ENCODE measurements around the gene PTPRG. TPM values are rescaled to one million over a fixed set of nuclear protein-coding genes. Genes with fewer than 3 reads are reported as not detected.

The PTPRG gene
- total RNA-seq, 3 donors from 2014 or later (not counting 1 experiment from before 2014, with no cell fraction given): 1.0 to 2.9 (median 2.5) TPM

GRCh38 chr3:62332017-62332416 is 770.6 kb downstream of the PTPRG start:
- intact Hi-C loops (cut with micrococcal nuclease): loop anchor here (10.0 kb wide), 1 partner anchor 1483 kb away; the partner anchor contains the start of gene C3orf49
- ATAC-seq: no peak
- Mint-ChIP-seq H3K36me3 (no peaks in the 10 kb centered on the region), H3K4me3 (no peak overlapping the region), H3K9me3 (peaks cover 2% of the 10 kb centered on the region in 2 donors), H3K27ac (no peak overlapping the region), H3K4me1 (no peaks in the 10 kb centered on the region), H3K27me3 (ENCODE audit: low read depth in 2 of 2) (no peaks in the 10 kb centered on the region)
- no peaks in the 10 kb centered on the region for H3K27me3 ChIP-seq (ENCODE audit: control insufficient read depth, insufficient read depth, low read length)
- no peak for DNase-seq
- H3K9me3 ChIP-seq (ENCODE audit: control insufficient read depth, insufficient read depth, low read length): no peaks in the 10 kb centered on the region
- H3K4me1 ChIP-seq (ENCODE audit: control insufficient read depth, insufficient read depth, low read length): no peaks in the 10 kb centered on the region
- TF ChIP-seq, protein P1, sequence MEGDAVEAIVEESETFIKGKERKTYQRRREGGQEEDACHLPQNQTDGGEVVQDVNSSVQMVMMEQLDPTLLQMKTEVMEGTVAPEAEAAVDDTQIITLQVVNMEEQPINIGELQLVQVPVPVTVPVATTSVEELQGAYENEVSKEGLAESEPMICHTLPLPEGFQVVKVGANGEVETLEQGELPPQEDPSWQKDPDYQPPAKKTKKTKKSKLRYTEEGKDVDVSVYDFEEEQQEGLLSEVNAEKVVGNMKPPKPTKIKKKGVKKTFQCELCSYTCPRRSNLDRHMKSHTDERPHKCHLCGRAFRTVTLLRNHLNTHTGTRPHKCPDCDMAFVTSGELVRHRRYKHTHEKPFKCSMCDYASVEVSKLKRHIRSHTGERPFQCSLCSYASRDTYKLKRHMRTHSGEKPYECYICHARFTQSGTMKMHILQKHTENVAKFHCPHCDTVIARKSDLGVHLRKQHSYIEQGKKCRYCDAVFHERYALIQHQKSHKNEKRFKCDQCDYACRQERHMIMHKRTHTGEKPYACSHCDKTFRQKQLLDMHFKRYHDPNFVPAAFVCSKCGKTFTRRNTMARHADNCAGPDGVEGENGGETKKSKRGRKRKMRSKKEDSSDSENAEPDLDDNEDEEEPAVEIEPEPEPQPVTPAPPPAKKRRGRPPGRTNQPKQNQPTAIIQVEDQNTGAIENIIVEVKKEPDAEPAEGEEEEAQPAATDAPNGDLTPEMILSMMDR (IDR thresholded peaks at IDR 0.05): no peak
- no peaks in the 10 kb centered on the region for H3K36me3 ChIP-seq (ENCODE audit: control insufficient read depth, insufficient read depth, low read length)
- H3K27ac ChIP-seq (ENCODE audit: low read length): no peak overlapping the region
- H3K4me3 ChIP-seq (ENCODE audit: low read length): no peak overlapping the region
- WGBS (ENCODE audit: insufficient coverage): 89% methylated on average over 1 of the region's 1 CpG

- Histone ChIP-seq H3K4me3 (ENCODE audit: low read length) (no peak overlapping the region), H3K27ac (ENCODE audit: low read length) (no peak overlapping the region), H3K4me1 (ENCODE audit: control insufficient read depth, insufficient read depth, low read length) (no peaks in the 10 kb centered on the region), H3K27me3 (ENCODE audit: control insufficient read depth, insufficient read depth, low read length) (no peaks in the 10 kb centered on the region), H3K36me3 (ENCODE audit: control insufficient read depth, insufficient read depth, low read length) (no peaks in the 10 kb centered on the region), H3K9me3 (ENCODE audit: control insufficient read depth, insufficient read depth, low read length) (no peaks in the 10 kb centered on the region)
- H3K27ac Mint-ChIP-seq: no peak overlapping the region
- H3K27me3 Mint-ChIP-seq (ENCODE audit: low read depth in 2 of 2): no peaks in the 10 kb centered on the region
- TF ChIP-seq, protein P1 (IDR thresholded peaks at IDR 0.05): peak; percentile 25
- H3K36me3 Mint-ChIP-seq: no peaks in the 10 kb centered on the region
- H3K4me1 Mint-ChIP-seq: no peaks in the 10 kb centered on the region
- no peak overlapping the region for H3K4me3 Mint-ChIP-seq
- H3K9me3 Mint-ChIP-seq: peaks cover 2% of the 10 kb centered on the region in 2 donors
- no CpG with 5 or more reads among the region's 2 CpGs for whole genome bisulfite sequencing (ENCODE audit: insufficient coverage)
- intact Hi-C loops (cut with micrococcal nuclease): loop anchor here (10.0 kb wide), 1 partner anchor 1482 kb away; the partner anchor contains the start of gene C3orf49
- DNase-seq (peak in 1 of 2 donors; percentile 17), ATAC-seq (no peak)
Measured at GRCh38 chr3:62332835-62333244, 771.5 kb downstream of the PTPRG start.

GRCh38 chr3:62335196-62335595 is 773.8 kb downstream of the PTPRG start:
- ATAC-seq: no peak
- H3K4me1 ChIP-seq (ENCODE audit: control insufficient read depth, insufficient read depth, low read length): no peaks in the 10 kb centered on the region
- H3K36me3 ChIP-seq (ENCODE audit: control insufficient read depth, insufficient read depth, low read length): no peaks in the 10 kb centered on the region
- no peak for DNase-seq
- no peak overlapping the region for H3K27ac Mint-ChIP-seq
- H3K27me3 Mint-ChIP-seq (ENCODE audit: low read depth in 2 of 2): no peaks in the 10 kb centered on the region
- intact Hi-C loops (cut with micrococcal nuclease): loop anchor here (10.0 kb wide), 1 partner anchor 1480 kb away; the partner anchor contains the start of gene C3orf49
- H3K9me3 Mint-ChIP-seq: peaks cover under 1 to 2% of the 10 kb centered on the region in 2 donors
- H3K4me1 Mint-ChIP-seq: no peaks in the 10 kb centered on the region
- no peak overlapping the region for H3K27ac ChIP-seq (ENCODE audit: low read length)
- 87% methylated on average over 3 of the region's 3 CpGs for WGBS (ENCODE audit: insufficient coverage)
- no peaks in the 10 kb centered on the region for H3K27me3 ChIP-seq (ENCODE audit: control insufficient read depth, insufficient read depth, low read length)
- no peaks in the 10 kb centered on the region for H3K36me3 Mint-ChIP-seq
- no peak overlapping the region for H3K4me3 ChIP-seq (ENCODE audit: low read length)
- no peaks in the 10 kb centered on the region for H3K9me3 ChIP-seq (ENCODE audit: control insufficient read depth, insufficient read depth, low read length)
- no peak overlapping the region for H3K4me3 Mint-ChIP-seq
- TF ChIP-seq, protein P1 (IDR thresholded peaks at IDR 0.05): no peak

GRCh38 chr3:62343755-62344154 is 782.4 kb downstream of the PTPRG start:
- Mint-ChIP-seq H3K27me3 (ENCODE audit: low read depth in 2 of 2) (no peaks in the 10 kb centered on the region), H3K36me3 (no peaks in the 10 kb centered on the region), H3K9me3 (peaks cover 8 to 12% of the 10 kb centered on the region in 2 donors), H3K27ac (no peak overlapping the region), H3K4me3 (no peak overlapping the region), H3K4me1 (no peaks in the 10 kb centered on the region)
- H3K27me3 ChIP-seq (ENCODE audit: control insufficient read depth, insufficient read depth, low read length): no peaks in the 10 kb centered on the region
- ATAC-seq (no peak), DNase-seq (no peak)
- H3K4me1 ChIP-seq (ENCODE audit: control insufficient read depth, insufficient read depth, low read length): no peaks in the 10 kb centered on the region
- no peak overlapping the region for H3K4me3 ChIP-seq (ENCODE audit: low read length)
- no peaks in the 10 kb centered on the region for H3K9me3 ChIP-seq (ENCODE audit: control insufficient read depth, insufficient read depth, low read length)
- intact Hi-C loops (cut with micrococcal nuclease): no loop called here
- H3K27ac ChIP-seq (ENCODE audit: low read length): no peak overlapping the region
- WGBS (ENCODE audit: insufficient coverage): no CpG with 5 or more reads among the region's 2 CpGs
- no peaks in the 10 kb centered on the region for H3K36me3 ChIP-seq (ENCODE audit: control insufficient read depth, insufficient read depth, low read length)
- TF ChIP-seq, protein P1 (IDR thresholded peaks at IDR 0.05): no peak

All from natural killer cell (primary cell).